ENCODE results near the gene THSD7A. TPM values are rescaled to one million over a fixed set of nuclear protein-coding genes. Genes with fewer than 3 reads are reported as not detected.

THSD7A gene
- total and polyA plus RNA-seq, 2 of the 13 experiments (the other 11 are each of a cell fraction or from before 2014, with no cell fraction given): 0.01 to 0.07 TPM

GRCh38 chr7:11331128-11332102, 500.6 kb downstream of the THSD7A start (continued):
- TF ChIP-seq NFAT5 (CRISPR knock-in tag; IDR thresholded peaks at IDR 0.05) (no peak), NRL (CRISPR knock-in tag; IDR thresholded peaks at IDR 0.05; ENCODE audit: borderline replicate concordance) (no peak), CEBPG (CRISPR knock-in tag; IDR thresholded peaks at IDR 0.05) (peak; percentile 54; the same call in 1 of the 2 replicates), ZBTB2 (CRISPR knock-in tag; IDR thresholded peaks at IDR 0.05; ENCODE audit: low read depth) (no peak), CEBPB (IDR thresholded peaks at IDR 0.05; ENCODE audit: borderline replicate concordance, low read depth, low read length) (peak; percentile 80; the same call in 1 of the 2 replicates), ZBTB3 (CRISPR knock-in tag; IDR thresholded peaks at IDR 0.05; ENCODE audit: borderline replicate concordance, low read depth) (no peak)
- TF ChIP-seq, protein P1, sequence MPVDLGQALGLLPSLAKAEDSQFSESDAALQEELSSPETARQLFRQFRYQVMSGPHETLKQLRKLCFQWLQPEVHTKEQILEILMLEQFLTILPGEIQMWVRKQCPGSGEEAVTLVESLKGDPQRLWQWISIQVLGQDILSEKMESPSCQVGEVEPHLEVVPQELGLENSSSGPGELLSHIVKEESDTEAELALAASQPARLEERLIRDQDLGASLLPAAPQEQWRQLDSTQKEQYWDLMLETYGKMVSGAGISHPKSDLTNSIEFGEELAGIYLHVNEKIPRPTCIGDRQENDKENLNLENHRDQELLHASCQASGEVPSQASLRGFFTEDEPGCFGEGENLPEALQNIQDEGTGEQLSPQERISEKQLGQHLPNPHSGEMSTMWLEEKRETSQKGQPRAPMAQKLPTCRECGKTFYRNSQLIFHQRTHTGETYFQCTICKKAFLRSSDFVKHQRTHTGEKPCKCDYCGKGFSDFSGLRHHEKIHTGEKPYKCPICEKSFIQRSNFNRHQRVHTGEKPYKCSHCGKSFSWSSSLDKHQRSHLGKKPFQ (CRISPR knock-in tag; IDR thresholded peaks at IDR 0.05; ENCODE audit: insufficient replicate concordance): no peak
- TF ChIP-seq, protein P2, sequence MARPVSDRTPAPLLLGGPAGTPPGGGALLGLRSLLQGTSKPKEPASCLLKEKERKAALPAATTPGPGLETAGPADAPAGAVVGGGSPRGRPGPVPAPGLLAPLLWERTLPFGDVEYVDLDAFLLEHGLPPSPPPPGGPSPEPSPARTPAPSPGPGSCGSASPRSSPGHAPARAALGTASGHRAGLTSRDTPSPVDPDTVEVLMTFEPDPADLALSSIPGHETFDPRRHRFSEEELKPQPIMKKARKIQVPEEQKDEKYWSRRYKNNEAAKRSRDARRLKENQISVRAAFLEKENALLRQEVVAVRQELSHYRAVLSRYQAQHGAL (CRISPR knock-in tag; IDR thresholded peaks at IDR 0.05; ENCODE audit: not compliant biosample characterization): no peak
